ENCODE data around the gene PRXL2C.

DNA sequence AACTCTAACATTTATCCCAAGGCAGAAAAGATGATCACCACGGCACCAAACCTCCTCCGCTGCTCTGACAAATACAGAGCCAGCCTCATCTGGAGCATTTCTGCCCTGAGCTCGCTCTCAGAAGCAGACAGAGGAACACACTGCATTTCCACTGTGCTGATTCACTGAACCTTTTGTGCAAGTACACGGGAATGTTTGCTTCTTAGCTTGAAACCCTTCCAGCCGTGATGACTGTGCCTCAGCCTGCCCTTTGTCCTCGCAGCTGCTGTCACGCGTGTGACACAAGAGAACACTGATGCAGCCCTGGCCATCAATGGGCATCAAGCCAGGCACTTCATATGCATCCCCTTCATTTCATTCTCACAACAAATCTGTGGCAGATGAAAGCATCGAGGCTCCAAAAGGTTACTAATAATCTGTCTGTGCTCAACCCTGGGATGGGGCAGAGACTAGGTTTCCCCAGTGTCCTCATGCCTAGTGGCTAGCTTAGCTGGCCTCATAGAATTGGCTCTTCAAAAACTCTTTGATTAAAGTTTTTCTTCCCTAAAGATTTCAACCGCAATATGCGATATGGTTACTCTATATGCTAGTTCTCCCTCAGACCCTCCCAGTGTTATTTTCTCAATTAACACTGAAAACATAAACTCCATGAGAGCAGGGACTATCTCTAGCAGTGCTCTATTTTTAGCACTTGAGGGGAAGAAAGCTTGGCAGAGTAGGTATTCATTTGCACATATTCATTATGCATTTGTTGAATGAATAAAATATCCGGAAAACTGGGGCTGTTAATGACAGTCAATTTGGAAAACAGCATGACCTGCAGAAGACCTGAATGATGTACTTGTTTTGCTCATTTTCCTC is 42.8 kb downstream of the PRXL2C start:
- TF ChIP-seq, protein P1, sequence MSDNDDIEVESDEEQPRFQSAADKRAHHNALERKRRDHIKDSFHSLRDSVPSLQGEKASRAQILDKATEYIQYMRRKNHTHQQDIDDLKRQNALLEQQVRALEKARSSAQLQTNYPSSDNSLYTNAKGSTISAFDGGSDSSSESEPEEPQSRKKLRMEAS (IDR thresholded peaks at IDR 0.05): no peak
- TF ChIP-seq TEAD4 (IDR thresholded peaks at IDR 0.05) (no peak), CREB1 (IDR thresholded peaks at IDR 0.05; ENCODE audit: low read depth) (no peak), EP300 (IDR thresholded peaks at IDR 0.05; ENCODE audit: borderline replicate concordance) (no peak)
- TF ChIP-seq, protein P2, sequence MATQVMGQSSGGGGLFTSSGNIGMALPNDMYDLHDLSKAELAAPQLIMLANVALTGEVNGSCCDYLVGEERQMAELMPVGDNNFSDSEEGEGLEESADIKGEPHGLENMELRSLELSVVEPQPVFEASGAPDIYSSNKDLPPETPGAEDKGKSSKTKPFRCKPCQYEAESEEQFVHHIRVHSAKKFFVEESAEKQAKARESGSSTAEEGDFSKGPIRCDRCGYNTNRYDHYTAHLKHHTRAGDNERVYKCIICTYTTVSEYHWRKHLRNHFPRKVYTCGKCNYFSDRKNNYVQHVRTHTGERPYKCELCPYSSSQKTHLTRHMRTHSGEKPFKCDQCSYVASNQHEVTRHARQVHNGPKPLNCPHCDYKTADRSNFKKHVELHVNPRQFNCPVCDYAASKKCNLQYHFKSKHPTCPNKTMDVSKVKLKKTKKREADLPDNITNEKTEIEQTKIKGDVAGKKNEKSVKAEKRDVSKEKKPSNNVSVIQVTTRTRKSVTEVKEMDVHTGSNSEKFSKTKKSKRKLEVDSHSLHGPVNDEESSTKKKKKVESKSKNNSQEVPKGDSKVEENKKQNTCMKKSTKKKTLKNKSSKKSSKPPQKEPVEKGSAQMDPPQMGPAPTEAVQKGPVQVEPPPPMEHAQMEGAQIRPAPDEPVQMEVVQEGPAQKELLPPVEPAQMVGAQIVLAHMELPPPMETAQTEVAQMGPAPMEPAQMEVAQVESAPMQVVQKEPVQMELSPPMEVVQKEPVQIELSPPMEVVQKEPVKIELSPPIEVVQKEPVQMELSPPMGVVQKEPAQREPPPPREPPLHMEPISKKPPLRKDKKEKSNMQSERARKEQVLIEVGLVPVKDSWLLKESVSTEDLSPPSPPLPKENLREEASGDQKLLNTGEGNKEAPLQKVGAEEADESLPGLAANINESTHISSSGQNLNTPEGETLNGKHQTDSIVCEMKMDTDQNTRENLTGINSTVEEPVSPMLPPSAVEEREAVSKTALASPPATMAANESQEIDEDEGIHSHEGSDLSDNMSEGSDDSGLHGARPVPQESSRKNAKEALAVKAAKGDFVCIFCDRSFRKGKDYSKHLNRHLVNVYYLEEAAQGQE (IDR thresholded peaks at IDR 0.05; ENCODE audit: low read depth): no peak

Data from Ishikawa (cell line).